HCEC 1CT (cell line): ENCODE measurements around the gene STX12.
"Not testable (repeated sequence)": the region's sequence is repeated elsewhere in the genome, so short reads cannot be mapped to it uniquely, and the experiment has no call there.

ENCODE experiments used
- DNase-seq: peaks from one replicate; pipeline ENCODE4 v3.0.0-alpha.2; 2017

STX12 gene

DNA sequence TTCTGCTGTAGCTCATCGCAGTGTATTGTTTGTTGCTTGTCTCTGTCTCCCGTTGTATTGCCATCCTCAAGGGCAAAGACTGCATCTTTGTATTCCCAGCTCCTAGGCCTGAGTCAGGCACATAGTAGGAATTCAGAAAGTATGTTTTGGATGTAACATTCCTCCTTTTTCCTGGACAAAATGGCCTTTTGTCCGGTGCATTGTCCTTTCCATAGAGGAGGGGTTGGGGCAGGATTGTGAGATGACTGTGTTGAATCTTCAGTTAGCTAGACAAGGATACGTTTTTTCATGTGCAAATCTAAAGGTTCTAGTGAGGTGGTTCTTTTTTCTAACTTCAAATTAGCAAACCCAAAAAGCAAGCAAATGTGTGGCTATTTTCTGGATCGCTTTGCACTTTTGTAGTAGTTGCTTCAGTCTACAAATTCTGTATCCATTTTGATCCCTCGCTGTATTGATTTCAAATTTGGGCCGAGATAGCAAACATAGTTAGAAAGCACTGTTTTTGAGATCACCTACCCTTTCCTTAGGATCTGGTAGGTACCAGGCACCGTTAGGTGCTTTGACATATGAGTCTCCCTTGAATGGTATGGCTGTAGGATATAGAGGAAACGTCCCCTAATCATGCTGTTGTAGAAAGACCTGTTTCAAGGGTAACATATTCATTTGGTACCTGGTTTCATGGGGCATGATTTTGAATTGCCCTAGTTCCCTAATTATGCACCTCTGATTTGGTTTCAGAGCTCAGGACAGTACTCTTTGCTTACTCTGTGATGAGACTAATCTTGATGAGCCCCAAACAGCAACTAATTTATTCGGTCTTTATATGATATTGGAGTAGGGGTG is 58.8 kb downstream of the STX12 start:
- DNase-seq: no peak

DNA sequence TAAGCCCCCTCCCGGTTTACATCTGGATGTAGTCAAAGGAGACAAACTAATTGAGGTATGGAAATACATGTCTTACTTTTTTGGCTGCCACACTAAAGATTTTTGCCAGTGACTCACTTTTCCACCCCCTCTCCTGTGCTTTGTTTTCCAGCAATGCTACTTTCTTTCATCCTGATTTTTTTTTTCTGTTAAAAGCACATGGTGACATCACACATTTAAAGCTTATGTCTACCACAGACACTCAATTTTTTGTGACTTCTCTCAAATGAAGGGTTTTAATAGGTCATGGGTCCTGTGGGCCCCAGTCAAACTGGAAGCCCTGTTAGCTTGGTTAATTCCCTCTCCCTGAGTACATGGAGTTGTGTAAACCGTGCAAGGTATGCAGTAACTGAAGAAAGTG is 59.7 kb downstream of the STX12 start:
- DNase-seq: peak; percentile 31

DNA sequence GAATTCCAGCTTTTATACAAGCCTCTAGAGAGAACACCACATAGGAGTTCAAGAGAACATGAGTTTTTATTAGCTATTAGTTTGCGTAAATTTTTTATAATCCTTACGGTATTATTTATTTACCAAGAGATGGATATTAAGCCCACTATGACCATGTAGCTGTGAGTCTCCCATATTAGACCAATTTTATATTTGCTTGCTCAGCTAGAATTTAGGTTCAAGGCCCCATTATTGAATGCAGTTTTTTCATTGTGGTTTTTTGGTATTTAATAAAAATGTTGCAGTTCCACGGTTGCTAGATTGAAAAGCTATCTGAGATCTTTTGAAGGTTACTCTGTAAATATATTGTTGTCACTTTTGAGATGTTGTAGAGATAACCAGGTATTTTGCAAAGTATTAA is 60.5 kb downstream of the STX12 start:
- DNase-seq: no peak

DNA sequence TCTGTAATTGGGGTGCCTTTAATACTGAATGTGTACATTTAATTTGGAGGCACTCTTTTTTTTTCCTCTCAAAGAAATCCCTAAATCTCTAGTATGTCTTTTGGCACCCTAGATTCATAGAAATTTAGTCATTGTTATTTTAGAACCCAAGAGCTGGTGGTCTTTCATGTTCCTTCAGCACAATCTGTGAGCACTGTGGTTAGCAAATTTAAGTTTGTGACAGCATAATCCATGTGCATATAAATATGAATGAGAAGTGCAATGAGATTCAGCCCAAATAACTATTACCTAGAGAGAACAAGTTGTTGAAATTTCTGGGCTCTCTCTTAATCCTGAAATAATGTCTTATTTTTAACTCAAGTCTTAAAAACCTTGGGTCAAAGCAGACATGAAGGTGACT is 62.0 kb downstream of the STX12 start:
- no peak for DNase-seq

DNA sequence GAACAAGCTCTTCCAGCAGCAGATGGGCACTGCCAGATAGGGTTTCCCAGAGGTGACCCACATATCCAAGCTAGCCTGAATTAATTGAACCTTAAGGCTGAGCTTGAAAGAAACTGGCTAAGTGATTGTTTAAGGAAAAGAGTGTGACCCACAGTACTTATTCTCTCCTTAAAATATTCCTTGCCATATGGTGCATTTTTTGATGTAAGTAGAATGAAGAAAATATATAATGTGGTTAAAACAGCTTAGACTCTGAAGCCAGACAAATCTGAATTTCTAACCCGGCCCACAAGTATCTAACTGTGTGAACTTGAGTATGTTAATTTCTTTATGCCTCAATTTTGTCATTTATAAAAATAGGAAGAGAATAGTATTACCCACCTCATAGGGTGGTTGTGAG is 62.5 kb downstream of the STX12 start:
- DNase-seq: no peak

DNA sequence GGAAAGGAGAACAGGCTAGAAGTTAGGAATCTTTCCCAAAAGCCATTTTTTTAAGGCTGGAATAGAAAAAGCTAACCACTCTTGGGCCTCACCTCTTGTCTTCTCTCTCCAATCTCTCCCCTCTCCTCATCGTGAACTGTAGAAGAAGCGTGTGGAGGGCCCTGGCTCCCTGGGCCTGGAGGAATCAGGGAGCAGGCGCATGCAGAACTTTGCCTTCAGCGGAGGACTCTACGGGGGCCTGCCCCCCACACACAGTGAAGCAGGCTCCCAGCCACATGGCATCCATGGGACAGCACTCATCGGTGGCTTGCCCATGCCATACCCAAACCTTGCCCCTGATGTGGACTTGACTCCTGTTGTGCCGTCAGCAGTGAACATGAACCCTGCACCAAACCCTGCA is 76.9 kb downstream of the STX12 start:
- no peak for DNase-seq

DNA sequence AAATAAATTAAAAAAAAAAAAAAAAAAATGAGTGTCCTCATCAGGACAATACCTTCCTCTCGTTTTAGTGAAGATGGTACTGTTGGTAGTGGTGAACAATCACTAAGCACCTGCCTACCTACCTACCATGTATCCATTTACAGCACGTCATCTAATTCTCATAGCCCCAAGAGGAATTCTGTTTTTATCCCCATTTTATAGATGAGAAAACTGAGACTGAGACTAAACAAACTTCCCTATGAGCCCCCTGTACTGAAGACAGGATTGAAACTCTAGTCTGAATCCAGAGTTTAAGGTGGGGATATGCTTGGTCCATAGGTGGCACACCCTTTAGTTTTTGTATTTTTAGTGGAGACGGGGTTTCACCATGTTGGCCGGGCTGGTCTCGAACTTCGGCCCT is 82.1 kb downstream of the STX12 start:
- DNase-seq: no peak

DNA sequence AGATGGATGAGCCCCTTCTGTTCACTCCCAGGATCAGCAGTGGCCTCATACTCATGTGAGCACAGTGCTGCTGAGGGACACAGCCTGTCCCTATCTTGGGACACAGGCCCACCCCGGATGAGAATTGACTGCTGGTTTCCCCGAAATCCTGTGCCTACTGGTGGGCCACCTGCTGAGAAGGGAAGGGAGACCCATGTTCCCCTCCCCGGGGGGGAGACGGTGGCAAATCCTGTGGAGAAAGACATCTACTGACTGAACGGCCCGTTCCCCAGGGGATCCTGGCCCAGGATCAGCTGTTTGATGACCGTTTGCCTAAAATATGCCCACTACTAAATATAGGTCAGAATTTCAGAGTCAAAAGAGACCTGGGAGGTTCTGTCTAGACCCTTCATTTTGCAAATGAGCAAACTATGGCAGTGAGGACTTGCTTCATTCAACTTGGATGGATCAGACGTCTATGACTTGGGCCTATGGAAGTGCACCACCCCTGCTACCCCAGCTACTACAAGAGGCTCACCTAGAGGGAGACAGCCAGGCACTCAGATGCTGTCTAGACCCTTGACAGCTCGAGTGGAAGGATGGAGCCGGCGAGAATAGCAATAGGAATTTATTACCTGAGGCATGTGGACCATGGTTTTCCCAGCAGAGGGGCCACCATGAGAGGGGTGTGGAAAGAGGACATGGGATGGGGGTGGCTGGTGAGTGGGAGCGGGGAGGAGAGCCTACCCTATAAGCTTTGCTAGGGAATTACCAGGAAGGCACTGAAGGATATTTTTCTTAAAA is 83.7 kb downstream of the STX12 start:
- DNase-seq: no peak

DNA sequence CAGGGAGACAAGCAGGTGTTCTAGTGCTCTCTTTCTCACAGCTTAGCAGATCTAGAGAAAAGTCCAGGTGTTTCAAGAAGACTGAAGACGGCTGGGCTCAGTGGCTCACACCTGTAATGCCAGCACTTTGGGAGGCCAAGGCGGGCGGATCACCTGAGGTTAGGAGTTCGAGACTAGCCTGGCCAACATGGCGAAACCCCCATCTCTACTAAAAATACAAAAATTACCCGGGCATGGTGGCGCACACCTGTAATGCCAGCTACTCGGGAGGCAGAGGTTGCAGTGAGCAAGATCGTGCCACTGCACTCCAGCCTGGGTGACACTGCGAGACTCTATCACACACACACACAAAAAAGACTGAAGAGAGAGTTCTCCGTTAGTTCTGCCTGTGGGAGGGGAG is 84.5 kb downstream of the STX12 start:
- DNase-seq: not testable (repeated sequence)

DNA sequence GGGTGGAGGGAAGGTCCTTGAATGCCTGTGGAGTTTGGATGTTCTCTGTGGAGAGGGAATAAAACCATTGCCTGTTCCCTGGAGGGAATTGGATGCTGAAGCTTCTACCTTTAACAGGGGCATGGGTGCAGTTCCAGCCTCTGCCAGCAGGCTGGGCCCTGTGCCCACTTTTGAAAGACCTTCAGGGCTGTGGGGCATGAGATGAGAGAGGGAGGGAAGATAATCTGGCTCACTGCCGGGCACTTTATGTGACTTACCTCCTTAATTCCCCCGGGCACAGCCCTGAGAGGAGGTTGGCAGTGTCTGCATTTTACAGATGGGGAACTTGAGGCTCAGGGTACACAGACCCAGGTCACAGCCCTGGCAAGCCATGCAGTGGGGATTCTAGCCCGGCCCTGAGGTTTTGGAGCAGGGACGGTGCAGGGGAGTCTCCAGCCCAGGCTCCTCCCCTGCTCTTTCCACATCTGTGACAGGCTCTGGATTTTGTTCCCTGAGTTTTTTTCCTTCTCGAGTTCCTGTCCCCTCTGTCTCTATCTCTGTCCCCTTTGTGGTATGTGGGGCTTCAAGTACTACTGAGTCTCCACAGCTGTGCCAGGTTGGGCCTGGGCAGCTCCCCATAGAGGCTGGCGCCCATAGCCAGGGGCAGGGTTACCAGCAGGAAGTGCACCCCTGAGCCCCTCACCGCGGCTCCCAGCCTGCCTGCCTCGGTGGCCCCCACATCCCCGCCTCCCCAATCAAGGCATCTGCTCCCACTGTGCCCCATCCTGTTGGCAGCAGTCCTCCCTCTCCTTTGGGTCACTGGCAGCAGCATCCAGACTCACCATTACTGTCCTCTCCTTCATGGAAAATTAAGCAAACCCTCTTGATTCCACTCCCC is 85.3 kb downstream of the STX12 start:
- DNase-seq: peak; percentile 70

DNA sequence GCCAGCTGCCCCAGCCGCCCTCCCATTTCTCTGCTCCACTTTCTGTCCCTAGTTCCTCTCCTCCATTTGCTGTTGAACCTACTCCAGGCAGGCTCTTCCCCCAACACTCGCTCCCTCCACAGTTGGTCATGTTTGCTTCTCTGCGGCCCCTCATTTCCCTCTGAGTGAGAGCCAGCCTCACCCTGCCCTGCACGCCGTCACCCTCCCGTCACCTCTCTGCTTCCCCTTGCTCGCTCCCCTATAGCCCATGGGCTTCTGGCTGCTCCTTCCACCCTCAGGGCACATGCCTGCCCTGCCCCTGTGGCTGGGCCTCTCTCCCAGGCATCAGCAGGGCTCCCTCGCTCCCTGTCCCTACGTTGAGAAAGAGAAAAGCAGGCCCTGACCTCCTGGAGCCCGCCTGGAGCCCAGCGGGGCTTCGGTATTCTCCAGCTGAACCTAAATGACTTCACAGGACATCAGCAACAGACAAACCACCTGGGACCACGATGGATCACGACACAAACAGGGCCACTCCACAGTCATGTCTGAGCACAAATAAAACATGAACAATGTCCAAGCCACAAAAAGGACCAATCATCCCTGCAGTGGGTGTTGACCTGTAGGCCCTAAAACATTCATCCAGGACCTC is 86.0 kb downstream of the STX12 start:
- no peak for DNase-seq

DNA sequence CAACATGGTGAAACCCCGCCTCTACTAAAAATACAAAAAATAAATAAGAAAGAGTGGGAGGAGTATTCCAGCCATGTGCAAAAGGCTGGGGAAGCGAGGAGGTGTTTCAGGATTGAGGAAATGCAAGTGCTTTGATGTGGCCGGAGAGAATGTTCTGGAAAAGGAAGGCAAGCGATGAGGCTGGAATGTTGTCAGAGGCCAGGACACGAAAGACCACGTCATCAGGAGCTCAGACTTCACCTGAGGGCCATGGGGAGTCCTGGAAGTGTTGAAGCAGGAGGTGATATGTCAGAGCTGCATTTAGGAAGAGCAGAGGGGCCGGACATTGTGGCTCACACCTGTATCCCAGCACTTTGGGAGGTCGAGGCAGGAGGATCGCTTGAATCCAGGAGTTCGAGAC is 88.4 kb downstream of the STX12 start:
- DNase-seq: no peak

DNA sequence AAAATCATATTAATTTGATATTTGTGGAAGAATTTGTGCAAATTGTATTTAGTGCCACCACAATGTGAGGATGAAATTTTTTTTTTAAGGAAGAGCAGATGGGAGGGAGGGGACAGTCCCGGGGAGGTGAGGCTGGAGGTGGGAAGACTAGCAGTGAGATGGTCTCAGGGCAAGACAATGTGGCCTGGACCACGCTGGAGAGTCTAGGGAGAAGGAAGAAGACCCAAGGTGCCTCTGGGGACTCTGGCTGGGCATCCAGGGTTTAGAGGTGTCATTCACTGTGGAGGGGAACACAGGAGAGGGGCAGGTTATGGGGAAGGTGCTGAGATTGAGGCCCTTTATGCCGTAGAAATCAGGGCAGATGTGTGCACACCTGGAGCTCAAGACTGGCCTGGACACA is 89.0 kb downstream of the STX12 start:
- DNase-seq: no peak

DNA sequence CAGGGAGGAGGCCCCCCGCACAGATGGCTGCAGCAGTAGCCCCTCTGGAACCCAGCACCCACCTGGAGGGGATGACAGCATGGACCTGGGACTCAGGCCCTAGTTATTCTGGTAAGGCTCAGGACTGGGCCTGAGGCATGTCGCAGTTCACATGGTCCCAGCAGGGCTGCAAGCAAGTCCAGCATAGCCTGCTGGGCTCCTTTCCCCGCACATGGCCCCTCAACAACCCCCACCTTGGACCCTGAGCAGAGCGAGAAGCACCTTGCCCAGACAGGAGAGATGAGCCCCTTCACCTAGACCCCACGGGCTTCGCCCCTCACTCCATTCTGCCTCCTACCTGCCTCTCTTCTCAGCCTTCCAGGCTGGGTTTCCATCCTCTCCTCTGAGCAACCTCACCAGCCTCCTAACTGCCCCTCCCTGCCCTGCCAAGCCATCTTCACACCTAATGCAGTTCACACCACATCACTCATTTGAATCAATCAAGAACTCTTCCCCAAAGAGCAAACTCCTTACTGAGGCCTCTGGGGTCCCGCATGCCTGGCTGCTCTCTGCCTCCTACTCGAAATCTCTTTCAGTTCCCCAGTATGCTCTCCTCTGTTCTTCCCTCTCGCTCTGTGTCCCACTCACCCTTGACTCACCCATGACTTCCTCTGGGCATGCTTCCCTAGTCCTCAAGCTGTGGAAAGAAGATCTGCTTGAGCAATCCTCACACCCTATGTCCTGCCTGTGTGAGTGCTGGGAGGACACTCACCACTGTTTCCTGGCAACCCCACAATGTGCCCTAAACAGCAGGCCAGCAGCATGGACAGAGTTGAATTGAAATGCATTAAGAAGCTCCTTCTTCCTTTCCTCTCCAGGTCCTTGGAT is 89.9 kb downstream of the STX12 start:
- DNase-seq: peak; percentile 99

DNA sequence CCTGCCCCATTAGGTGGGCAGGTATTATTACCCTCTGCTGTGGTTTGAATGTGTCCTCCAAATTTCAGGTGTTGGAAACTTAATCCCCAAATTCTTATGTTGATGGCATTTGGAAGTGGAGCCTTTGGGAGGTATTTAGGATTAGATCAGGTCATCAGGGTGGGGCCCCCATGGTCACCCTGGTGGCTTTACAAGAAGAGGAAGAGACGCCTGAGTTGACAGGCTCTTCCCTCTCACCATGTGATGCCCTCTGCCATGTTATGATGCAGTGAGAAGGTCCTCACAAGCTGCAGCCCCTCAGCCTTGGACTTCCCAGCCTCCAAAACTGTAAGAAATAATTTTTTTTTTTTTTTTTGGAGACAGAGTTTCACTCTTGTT is 90.5 kb downstream of the STX12 start:
- DNase-seq: no peak

DNA sequence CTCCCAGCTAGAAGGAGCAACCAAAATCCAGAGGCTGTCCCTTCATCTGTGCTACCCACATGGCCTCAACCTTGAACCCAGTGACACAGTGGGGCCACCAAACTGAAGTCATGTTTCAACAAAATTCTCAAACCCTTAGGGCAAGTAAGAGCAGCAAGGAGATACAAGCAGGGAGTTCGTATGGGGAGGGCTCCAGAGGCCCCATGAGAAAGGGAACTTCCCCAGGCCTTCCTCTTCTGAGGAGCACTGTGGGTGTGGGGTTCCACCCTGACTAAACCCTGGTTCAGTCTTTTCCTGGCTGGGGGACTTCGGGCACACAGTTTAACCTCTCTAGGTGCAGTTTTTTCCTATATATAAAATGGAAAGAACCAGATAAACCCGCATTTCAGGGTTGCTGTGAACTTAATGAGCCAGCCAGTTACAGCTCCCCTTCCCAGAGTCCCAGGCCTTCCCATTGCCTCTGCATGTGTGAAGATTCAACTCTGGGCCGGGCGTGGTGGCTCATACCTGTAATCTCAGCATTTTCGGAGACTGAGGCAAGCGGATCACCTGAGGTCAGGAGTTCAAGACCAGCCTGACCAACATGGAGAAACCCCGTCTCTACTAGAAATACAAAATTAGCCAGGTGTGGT is 91.4 kb downstream of the STX12 start:
- DNase-seq: no peak

DNA sequence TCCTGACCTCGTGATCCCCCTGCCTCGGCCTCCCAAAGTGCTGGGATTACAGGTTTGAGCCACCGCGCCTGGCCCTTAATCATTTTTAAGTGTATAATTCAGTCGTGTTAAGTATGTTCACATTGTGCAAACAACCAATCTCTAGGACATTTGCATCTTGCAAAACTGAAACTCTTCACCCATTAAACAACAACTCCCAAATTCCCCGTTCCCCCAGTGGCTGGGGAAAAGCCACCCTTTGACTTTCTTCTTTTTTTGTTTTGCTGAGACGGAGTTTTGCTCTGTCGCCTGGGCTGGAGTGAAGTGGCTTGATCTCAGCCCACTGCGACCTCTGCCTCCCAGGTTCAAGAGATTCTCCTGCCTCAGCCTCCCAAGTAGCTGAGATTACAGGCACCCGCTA is 92.8 kb downstream of the STX12 start:
- DNase-seq: no peak

DNA sequence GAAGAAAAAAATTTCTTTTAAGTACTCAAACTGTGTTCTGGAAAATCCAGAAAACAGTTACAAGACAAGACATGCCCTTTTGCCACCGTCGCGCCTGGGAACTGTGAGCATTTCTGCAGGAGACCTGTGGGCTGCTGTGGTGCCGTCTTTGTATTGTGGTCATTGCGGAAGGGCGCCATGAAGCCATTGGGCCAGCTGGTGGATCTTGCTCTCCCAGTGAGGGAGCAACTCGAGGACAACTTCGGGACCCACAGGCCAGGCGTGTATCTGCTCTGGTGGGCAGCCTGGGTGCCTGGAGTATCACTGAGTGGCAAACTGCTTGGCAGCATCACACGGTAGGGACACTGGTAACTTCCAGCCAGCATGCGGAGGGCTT is 95.5 kb downstream of the STX12 start:
- DNase-seq: no peak

DNA sequence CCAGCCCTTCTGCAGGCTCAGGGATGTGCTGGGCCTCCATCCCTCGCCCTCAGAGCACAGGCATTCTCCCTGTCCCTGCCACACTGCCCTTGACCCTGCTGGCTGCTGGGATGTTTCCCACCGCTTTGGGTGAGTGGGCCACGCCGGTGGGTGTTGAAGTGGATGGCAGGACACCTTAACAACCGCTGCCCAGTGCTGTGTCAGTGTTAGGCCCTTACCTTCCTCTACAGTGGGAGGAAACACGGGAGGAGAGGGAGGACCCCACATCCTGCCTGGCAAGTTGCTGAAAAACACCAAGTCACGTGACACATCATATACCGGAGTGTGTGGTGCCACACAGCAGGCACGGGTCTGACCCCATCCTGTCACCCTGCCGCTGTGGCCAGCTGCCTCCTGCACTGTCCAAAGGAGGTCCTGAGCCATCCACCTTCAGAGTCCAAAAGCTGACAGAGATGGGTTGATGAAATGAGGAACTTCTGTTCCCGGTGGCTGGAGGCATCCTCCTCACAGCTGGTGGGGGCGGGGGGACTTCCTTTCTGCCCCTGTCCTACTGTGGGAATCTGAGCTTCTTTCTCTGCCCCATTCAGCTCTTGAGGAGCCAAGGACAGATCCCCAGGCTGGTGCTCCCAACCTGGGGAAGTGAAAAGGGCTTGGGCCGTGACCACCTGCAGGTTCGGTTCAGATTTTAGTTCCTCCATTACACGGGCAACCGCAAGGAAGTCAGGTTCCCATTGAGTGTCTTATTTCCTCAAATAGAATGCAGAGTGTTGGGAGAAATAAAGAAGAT is 96.1 kb downstream of the STX12 start:
- DNase-seq: no peak

DNA sequence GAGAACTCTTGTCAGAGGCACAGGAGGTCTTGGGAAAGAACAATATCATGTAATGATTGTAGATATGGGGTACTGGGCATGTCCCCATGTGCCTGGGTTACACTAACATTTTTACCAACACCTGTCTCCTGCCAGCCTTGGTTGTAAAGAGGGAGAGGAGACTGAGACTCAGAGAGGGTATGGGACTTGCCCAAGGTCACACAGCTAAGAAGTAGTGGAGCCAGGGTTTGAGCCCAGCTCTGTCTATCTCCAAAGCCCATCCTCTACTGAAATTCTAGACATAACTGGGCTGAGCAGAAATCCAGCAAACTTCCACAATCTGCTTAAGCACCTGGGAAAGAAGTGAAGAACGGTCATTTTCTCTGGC is 96.7 kb downstream of the STX12 start:
- no peak for DNase-seq

DNA sequence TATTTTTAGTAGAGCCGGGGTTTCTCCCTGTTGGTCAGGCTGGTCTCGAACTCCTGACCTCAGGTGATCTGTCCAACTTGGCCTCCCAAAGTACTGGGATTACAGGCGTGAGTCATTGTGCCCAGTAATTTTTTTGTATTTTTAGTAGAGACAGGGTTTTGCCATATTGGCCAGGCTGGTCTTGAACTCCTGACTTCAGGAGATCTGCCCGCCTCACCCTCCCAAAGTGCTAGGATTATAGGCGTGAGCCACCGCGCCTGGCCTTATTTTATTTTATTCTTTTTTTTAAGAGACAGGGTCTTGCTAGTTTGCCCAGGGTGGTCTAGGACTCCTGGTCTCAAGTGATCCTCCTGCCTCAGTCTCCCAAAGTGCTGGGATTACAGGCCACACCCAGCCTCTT is 98.1 kb downstream of the STX12 start:
- DNase-seq: not testable (repeated sequence)
